A549 (cell line): Measurements from ENCODE around the gene SRA1. TPM values are rescaled to one million over a fixed set of nuclear protein-coding genes. Genes with fewer than 3 reads are reported as not detected.

Source experiments
- ATAC-seq, 2 experiments: fragments of 200-7000 bp in 1 of 2; fragments of >200 bp in 1 of 2; cut with Nextera tagmentation in 1 of 2; cut with Tn5 transposase in 1 of 2; 3 replicates each; pipeline versions ENCODE4 v1.8.0 to v1.9.1; 2018 to 2020; ENCODE audit warnings: mild to moderate bottlenecking in 1 of 2, moderate library complexity in 1 of 2
- CTCF ChIA-PET: fragments of 300-600 bp; sonication (Branson Sonifier 250); formaldehyde crosslinking; extraction: SDS; loops from one replicate; lab custom pipeline; 2021; ENCODE audit warnings: antibody characterized with exemption, inconsistent platforms; lab: Yijun Ruan, JAX
- POLR2A ChIA-PET: fragments of 350-600 bp; formaldehyde crosslinking; extraction: SDS; loops from one replicate; lab custom pipeline; 2021; ENCODE audit warnings: antibody characterized with exemption, inconsistent platforms; lab: Yijun Ruan, JAX
- DNase-seq, 2 experiments: peaks; one replicate each; pipeline versions ENCODE4 v3.0.0 to v3.0.0-alpha.2; 2011 to 2016; ENCODE audit warnings: low read depth in 1 of 2, low spot score in 1 of 2
- FAIRE-seq: peaks from 2 replicates; lab custom pipeline; 2011; peaks lifted over from hg19 to GRCh38; lab: Jason Lieb, UNC
- H3K27ac ChIP-seq, 2 experiments: fragments of >200 bp; sonication (Bioruptor Twin); formaldehyde crosslinking; 3 replicates each; pipeline ENCODE4 v1.5.1; 2016 to 2017
- H3K4me1 ChIP-seq: fragments of >200 bp; sonication (Bioruptor Twin); formaldehyde crosslinking; 3 replicates; pipeline ENCODE4 v1.6.1; 2016
- H3K4me2 ChIP-seq: fragments of >200 bp; sonication (Bioruptor Twin); formaldehyde crosslinking; 3 replicates; pipeline ENCODE4 v1.6.1; 2016
- H3K4me3 ChIP-seq: fragments of >200 bp; sonication (Bioruptor Twin); formaldehyde crosslinking; 3 replicates; pipeline ENCODE4 v1.5.1; 2016
- H3K9me3 ChIP-seq: fragments of >200 bp; sonication (Bioruptor Twin); formaldehyde crosslinking; 3 replicates; pipeline ENCODE4 v1.6.1; 2016
- BHLHE40 ChIP-seq: IDR thresholded peaks from 2 replicates; pipeline ENCODE4 v1.6.1; 2012; ENCODE audit warnings: low read depth, low read length, inconsistent platforms
- CBX2 ChIP-seq: fragments of 200-600 bp; sonication (generic); IDR thresholded peaks from 2 replicates; pipeline ENCODE4 v1.6.1; 2016; ENCODE audit warnings: low read depth, mild to moderate bottlenecking, borderline replicate concordance
- CBX8 ChIP-seq: fragments of 200-600 bp; sonication (generic); IDR thresholded peaks from 2 replicates; pipeline ENCODE4 v1.6.1; 2016
- CEBPB ChIP-seq, 2 experiments: fragments of >200 bp in 1 of 2; sonication (Bioruptor Twin) in 1 of 2; formaldehyde crosslinking in 1 of 2; IDR thresholded peaks; 2 replicates each; pipeline ENCODE4 v1.6.1; 2012 to 2016
- CHD2 ChIP-seq: fragments of 150-350 bp; IDR thresholded peaks from 2 replicates; pipeline ENCODE4 v1.6.1; 2014; ENCODE audit warnings: low read length; ENCODE audit not compliant: partially characterized antibody
- CHD4 ChIP-seq: fragments of 200-600 bp; sonication (generic); IDR thresholded peaks from 2 replicates; pipeline ENCODE4 v1.6.1; 2016; ENCODE audit warnings: antibody characterized with exemption, mild to moderate bottlenecking, borderline replicate concordance
- EHF ChIP-seq: fragments of 250-450 bp; sonication (Bioruptor Pico); IDR thresholded peaks from 2 replicates; pipeline ENCODE4 v1.5.0; 2020; ENCODE audit warnings: mild to moderate bottlenecking
- EP300 ChIP-seq, 2 experiments: fragments of >200 bp; sonication (Bioruptor Twin); formaldehyde crosslinking; IDR thresholded peaks; 2 replicates in 1 of 2; 3 replicates in 1 of 2; pipeline ENCODE4 v1.6.1; 2016 to 2017
- FOSL2 ChIP-seq, 2 experiments: fragments of 450-650 bp in 1 of 2; fragments of >200 bp in 1 of 2; sonication (Bioruptor Twin) in 1 of 2; formaldehyde crosslinking; IDR thresholded peaks; 2 replicates each; pipeline versions ENCODE4 v1.5.0 to v1.6.1; 2016 to 2020; ENCODE audit warnings: mild to moderate bottlenecking in 1 of 2, moderate library complexity in 1 of 2
- GATA3 ChIP-seq: IDR thresholded peaks from 2 replicates; pipeline ENCODE4 v1.6.1; 2012; ENCODE audit warnings: borderline replicate concordance
- HOXA7 ChIP-seq: fragments of 250-450 bp; sonication (Bioruptor Pico); IDR thresholded peaks from 2 replicates; pipeline ENCODE4 v1.5.0; 2020; ENCODE audit warnings: mild to moderate bottlenecking, moderate library complexity
- HOXB13 ChIP-seq: fragments of 250-450 bp; sonication (Bioruptor Pico); IDR thresholded peaks from 2 replicates; pipeline ENCODE4 v1.5.0; 2020; ENCODE audit warnings: low read depth, mild to moderate bottlenecking, moderate library complexity
- HOXB5 ChIP-seq: fragments of 250-450 bp; sonication (Bioruptor Pico); IDR thresholded peaks from 2 replicates; pipeline ENCODE4 v1.5.0; 2020; ENCODE audit warnings: mild to moderate bottlenecking, moderate library complexity
- JUN ChIP-seq, 2 experiments: fragments of >200 bp; sonication (Bioruptor Twin); formaldehyde crosslinking; IDR thresholded peaks; 2 replicates in 1 of 2; 3 replicates in 1 of 2; pipeline ENCODE4 v1.6.1; 2016 to 2017
- KDM1A ChIP-seq: fragments of 200-600 bp; sonication (generic); IDR thresholded peaks from 2 replicates; pipeline ENCODE4 v1.6.1; 2016; ENCODE audit warnings: low read depth, mild to moderate bottlenecking
- MYC ChIP-seq: IDR thresholded peaks from 2 replicates; pipeline ENCODE4 v1.6.1; 2012; ENCODE audit warnings: mild to moderate bottlenecking, inconsistent platforms, low read length, improper control_type of control experiment, borderline replicate concordance
- POLR2A ChIP-seq: IDR thresholded peaks from 2 replicates; pipeline ENCODE4 v1.6.1; 2012; ENCODE audit warnings: mild to moderate bottlenecking, low read length
- RARB ChIP-seq: fragments of 250-450 bp; sonication (Bioruptor Pico); IDR thresholded peaks from 2 replicates; pipeline ENCODE4 v1.8.0; 2021; ENCODE audit warnings: mild to moderate bottlenecking, moderate library complexity
- RNF2 ChIP-seq: fragments of 200-600 bp; sonication (generic); IDR thresholded peaks from 2 replicates; pipeline ENCODE4 v1.6.1; 2016; ENCODE audit warnings: low read depth, mild to moderate bottlenecking, antibody characterized with exemption, moderate library complexity, borderline replicate concordance
- SMC3 ChIP-seq: fragments of >200 bp; sonication (Bioruptor Twin); formaldehyde crosslinking; IDR thresholded peaks from 3 replicates; pipeline ENCODE4 v1.6.1; 2018; ENCODE audit warnings: inconsistent platforms
- TFCP2L1 ChIP-seq: fragments of 250-450 bp; sonication (Bioruptor Pico); IDR thresholded peaks from 2 replicates; pipeline ENCODE4 v1.5.0; 2021; ENCODE audit warnings: mild to moderate bottlenecking
- ZNF302 ChIP-seq: fragments of 250-450 bp; sonication (Bioruptor Pico); IDR thresholded peaks from 2 replicates; pipeline ENCODE4 v1.9.0; 2021; ENCODE audit warnings: inconsistent platforms, mild to moderate bottlenecking, moderate library complexity
- ZSCAN20 ChIP-seq: fragments of 250-450 bp; sonication (Bioruptor Pico); IDR thresholded peaks from 2 replicates; pipeline ENCODE4 v1.8.0; 2022; ENCODE audit warnings: mild to moderate bottlenecking, moderate library complexity
- WGBS: methylation state at CpG from one replicate; pipeline ENCODE4 v1.1.6; 2017; ENCODE audit errors: missing lambda C conversion rate; 5-methylcytosine and 5-hydroxymethylcytosine counted together
- polyA plus RNA-seq, 4 experiments: library from polyadenylated mRNA; depleted of rRNA in 3 of 4; stranded (reverse); fragments of >200 nt; fragmentation: RNase III in 1 of 4; extraction: RNeasy Plus Mini Kit Qiagen cat#74134 plus additional on column Dnase treatment in 1 of 4; gene quantifications; 2 replicates in 3 of 4; 3 replicates in 1 of 4; pipeline ENCODE4 v1.2.3, GENCODE V29; 2011 to 2017
- TF ChIP-seq, protein P1 (sequence below): fragments of >200 bp; sonication (Bioruptor Twin); formaldehyde crosslinking; IDR thresholded peaks from 3 replicates; pipeline ENCODE4 v1.6.1; 2016
- TF ChIP-seq, protein P2 (sequence below): fragments of 250-450 bp; sonication (Bioruptor Pico); IDR thresholded peaks from 2 replicates; pipeline ENCODE4 v1.5.0; 2021; ENCODE audit warnings: mild to moderate bottlenecking, moderate library complexity, borderline replicate concordance
- TF ChIP-seq, protein P3 (sequence below): fragments of 200-600 bp; sonication (generic); IDR thresholded peaks from 2 replicates; pipeline ENCODE4 v1.6.1; 2016; ENCODE audit warnings: antibody characterized with exemption, mild to moderate bottlenecking, moderate library complexity
- TF ChIP-seq, protein P4 (sequence below): fragments of >200 bp; sonication (Bioruptor Twin); formaldehyde crosslinking; IDR thresholded peaks from 2 replicates; pipeline ENCODE4 v1.6.1; 2016
- TF ChIP-seq, protein P5 (sequence below): IDR thresholded peaks from 2 replicates; pipeline ENCODE4 v1.6.1; 2012
- TF ChIP-seq, protein P6 (sequence below): fragments of 250-450 bp; sonication (Bioruptor Pico); IDR thresholded peaks from 2 replicates; pipeline ENCODE4 v1.5.0; 2020; ENCODE audit warnings: low read depth, mild to moderate bottlenecking, moderate library complexity
- TF ChIP-seq, protein P7 (sequence below): fragments of 450-650 bp; IDR thresholded peaks from 2 replicates; pipeline ENCODE4 v1.6.1; 2014; ENCODE audit warnings: antibody characterized with exemption

The SRA1 gene
- polyA plus RNA-seq, 2 of the 4 experiments (the other 2 are of a cell fraction), result 28.6 to 50.8 TPM

DNA sequence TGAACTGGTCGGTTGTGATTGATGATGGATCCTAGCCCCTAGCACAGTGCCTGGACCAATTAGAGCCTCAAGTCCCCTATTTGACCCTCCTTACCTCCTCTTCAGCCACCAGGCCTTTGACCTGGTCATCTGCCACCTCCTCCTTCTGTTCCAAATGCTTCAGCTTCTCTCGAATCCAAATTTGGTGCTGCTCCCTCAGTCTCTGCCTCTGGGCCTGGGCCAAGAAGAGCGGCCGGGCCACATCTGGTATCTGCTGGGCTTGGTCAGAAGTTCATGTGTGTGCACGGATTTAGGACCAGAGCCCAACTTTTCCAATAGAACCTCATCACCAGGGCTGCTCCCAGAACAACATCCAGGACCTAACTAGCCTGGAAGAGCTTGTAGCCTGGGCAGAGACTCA, 13.8 kb upstream of the SRA1 start:
- TF ChIP-seq, protein P1, sequence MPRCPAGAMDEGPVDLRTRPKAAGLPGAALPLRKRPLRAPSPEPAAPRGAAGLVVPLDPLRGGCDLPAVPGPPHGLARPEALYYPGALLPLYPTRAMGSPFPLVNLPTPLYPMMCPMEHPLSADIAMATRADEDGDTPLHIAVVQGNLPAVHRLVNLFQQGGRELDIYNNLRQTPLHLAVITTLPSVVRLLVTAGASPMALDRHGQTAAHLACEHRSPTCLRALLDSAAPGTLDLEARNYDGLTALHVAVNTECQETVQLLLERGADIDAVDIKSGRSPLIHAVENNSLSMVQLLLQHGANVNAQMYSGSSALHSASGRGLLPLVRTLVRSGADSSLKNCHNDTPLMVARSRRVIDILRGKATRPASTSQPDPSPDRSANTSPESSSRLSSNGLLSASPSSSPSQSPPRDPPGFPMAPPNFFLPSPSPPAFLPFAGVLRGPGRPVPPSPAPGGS, result no peak
- TF ChIP-seq HOXB13 (CRISPR knock-in tag), result no peak
- no peak for TF ChIP-seq MYC
- no peak for TF ChIP-seq ZNF302 (CRISPR knock-in tag)
- no peak for TF ChIP-seq KDM1A
- TF ChIP-seq CEBPB (IDR thresholded peaks at IDR 0.05), result no peak
- no peak for TF ChIP-seq TFCP2L1
- TF ChIP-seq CBX2, result no peak
- TF ChIP-seq HOXB5 (CRISPR knock-in tag), result no peak
- TF ChIP-seq, protein P2, sequence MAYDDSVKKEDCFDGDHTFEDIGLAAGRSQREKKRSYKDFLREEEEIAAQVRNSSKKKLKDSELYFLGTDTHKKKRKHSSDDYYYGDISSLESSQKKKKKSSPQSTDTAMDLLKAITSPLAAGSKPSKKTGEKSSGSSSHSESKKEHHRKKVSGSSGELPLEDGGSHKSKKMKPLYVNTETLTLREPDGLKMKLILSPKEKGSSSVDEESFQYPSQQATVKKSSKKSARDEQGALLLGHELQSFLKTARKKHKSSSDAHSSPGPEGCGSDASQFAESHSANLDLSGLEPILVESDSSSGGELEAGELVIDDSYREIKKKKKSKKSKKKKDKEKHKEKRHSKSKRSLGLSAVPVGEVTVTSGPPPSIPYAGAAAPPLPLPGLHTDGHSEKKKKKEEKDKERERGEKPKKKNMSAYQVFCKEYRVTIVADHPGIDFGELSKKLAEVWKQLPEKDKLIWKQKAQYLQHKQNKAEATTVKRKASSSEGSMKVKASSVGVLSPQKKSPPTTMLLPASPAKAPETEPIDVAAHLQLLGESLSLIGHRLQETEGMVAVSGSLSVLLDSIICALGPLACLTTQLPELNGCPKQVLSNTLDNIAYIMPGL, result no peak
- TF ChIP-seq, protein P3, sequence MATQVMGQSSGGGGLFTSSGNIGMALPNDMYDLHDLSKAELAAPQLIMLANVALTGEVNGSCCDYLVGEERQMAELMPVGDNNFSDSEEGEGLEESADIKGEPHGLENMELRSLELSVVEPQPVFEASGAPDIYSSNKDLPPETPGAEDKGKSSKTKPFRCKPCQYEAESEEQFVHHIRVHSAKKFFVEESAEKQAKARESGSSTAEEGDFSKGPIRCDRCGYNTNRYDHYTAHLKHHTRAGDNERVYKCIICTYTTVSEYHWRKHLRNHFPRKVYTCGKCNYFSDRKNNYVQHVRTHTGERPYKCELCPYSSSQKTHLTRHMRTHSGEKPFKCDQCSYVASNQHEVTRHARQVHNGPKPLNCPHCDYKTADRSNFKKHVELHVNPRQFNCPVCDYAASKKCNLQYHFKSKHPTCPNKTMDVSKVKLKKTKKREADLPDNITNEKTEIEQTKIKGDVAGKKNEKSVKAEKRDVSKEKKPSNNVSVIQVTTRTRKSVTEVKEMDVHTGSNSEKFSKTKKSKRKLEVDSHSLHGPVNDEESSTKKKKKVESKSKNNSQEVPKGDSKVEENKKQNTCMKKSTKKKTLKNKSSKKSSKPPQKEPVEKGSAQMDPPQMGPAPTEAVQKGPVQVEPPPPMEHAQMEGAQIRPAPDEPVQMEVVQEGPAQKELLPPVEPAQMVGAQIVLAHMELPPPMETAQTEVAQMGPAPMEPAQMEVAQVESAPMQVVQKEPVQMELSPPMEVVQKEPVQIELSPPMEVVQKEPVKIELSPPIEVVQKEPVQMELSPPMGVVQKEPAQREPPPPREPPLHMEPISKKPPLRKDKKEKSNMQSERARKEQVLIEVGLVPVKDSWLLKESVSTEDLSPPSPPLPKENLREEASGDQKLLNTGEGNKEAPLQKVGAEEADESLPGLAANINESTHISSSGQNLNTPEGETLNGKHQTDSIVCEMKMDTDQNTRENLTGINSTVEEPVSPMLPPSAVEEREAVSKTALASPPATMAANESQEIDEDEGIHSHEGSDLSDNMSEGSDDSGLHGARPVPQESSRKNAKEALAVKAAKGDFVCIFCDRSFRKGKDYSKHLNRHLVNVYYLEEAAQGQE, result no peak
- no peak for TF ChIP-seq HOXA7 (CRISPR knock-in tag)
- TF ChIP-seq, protein P4, sequence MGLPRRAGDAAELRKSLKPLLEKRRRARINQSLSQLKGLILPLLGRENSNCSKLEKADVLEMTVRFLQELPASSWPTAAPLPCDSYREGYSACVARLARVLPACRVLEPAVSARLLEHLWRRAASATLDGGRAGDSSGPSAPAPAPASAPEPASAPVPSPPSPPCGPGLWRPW, result no peak
- no peak for TF ChIP-seq BHLHE40
- no peak for TF ChIP-seq CHD2
- TF ChIP-seq RARB, result no peak
- TF ChIP-seq RNF2, result no peak
- H3K4me2 ChIP-seq, result no peak overlapping the region
- H3K9me3 ChIP-seq, result no peaks in the 10 kb centered on the region
- DNase-seq (no peak), ATAC-seq (no peak), FAIRE-seq (no peak)
- ChIA-PET POLR2A (interaction anchor here (1.2 kb wide), 1 partner anchor 14 kb away, joined by 3 read pairs; the partner anchor contains the start of gene SRA1), CTCF (interaction anchor here (0.6 to 2.7 kb wide), 3 partner anchors 64 to 324 kb away, joined by 3 to 8 read pairs (median 7); partner anchors contain the start of gene TMCO6)
- 86% methylated on average over 5 of the region's 5 CpGs for WGBS
- H3K4me1 ChIP-seq, result peaks cover 3% of the 10 kb centered on the region; the same call in 2 of the 3 replicates
- H3K4me3 ChIP-seq, result no peak overlapping the region
- H3K27ac ChIP-seq, result no peak overlapping the region

DNA sequence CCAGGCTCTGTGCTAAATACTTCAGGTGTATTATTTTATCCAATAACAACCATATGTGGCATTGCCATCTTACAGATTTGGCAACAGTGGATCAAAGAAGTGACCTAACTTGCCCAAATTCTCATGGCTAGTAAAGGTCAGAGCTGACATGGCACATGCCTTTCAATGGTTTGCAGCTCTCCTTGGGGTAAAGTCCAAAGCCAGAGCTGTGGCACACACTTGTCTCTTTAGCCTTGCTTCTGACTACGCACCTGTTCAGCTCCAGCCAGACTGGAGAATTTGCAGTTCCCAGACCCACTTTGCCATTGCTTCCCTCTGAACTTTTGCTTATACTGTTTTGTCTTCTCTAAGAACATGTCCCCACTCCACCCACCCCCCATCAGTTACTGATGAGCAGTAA, 13.2 kb upstream of the SRA1 start:
- ATAC-seq, result no peak
- no peak overlapping the region for H3K4me3 ChIP-seq
- TF ChIP-seq CBX8, result no peak
- no peak for TF ChIP-seq SMC3
- TF ChIP-seq JUN (IDR thresholded peaks at IDR 0.05), result no peak
- TF ChIP-seq, protein P5, sequence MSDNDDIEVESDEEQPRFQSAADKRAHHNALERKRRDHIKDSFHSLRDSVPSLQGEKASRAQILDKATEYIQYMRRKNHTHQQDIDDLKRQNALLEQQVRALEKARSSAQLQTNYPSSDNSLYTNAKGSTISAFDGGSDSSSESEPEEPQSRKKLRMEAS, result no peak
- TF ChIP-seq, protein P6, sequence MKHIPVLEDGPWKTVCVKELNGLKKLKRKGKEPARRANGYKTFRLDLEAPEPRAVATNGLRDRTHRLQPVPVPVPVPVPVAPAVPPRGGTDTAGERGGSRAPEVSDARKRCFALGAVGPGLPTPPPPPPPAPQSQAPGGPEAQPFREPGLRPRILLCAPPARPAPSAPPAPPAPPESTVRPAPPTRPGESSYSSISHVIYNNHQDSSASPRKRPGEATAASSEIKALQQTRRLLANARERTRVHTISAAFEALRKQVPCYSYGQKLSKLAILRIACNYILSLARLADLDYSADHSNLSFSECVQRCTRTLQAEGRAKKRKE (CRISPR knock-in tag), result no peak
- no peak for TF ChIP-seq HOXB13 (CRISPR knock-in tag)
- TF ChIP-seq EP300 (IDR thresholded peaks at IDR 0.05), result no peak
- no peak for TF ChIP-seq CHD4
- no peak for TF ChIP-seq GATA3
- TF ChIP-seq, protein P7, sequence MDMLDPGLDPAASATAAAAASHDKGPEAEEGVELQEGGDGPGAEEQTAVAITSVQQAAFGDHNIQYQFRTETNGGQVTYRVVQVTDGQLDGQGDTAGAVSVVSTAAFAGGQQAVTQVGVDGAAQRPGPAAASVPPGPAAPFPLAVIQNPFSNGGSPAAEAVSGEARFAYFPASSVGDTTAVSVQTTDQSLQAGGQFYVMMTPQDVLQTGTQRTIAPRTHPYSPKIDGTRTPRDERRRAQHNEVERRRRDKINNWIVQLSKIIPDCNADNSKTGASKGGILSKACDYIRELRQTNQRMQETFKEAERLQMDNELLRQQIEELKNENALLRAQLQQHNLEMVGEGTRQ, result no peak
- TF ChIP-seq POLR2A, result no peak
- TF ChIP-seq FOSL2 (IDR thresholded peaks at IDR 0.05), result no peak
- no peak for TF ChIP-seq FOSL2 (CRISPR knock-in tag; IDR thresholded peaks at IDR 0.05)
- no peak for TF ChIP-seq MYC
- no peak for TF ChIP-seq ZSCAN20 (CRISPR knock-in tag)
- no peak for TF ChIP-seq EHF (CRISPR knock-in tag)
- TF ChIP-seq, all 56 proteins: peak for 0
- FAIRE-seq, result no peak
- Histone ChIP-seq H3K27ac (no peak overlapping the region), H3K4me1 (peaks cover 9% of the 10 kb centered on the region), H3K9me3 (no peaks in the 10 kb centered on the region), H3K4me2 (no peak overlapping the region)
- POLR2A ChIA-PET, result interaction anchor here (1.0 to 1.2 kb wide), 2 partner anchors 13 to 77 kb away, joined by 3 to 5 read pairs; partner anchors contain the start of genes IK, NDUFA2 and SRA1
- WGBS, result 95% methylated on average over 1 of the region's 1 CpG
- no peak for DNase-seq
- CTCF ChIA-PET, result interaction anchor here (0.6 to 2.7 kb wide), 5 partner anchors 8 to 324 kb away, joined by 3 to 8 read pairs (median 5); partner anchors contain the start of genes EIF4EBP3 and TMCO6
